B cell (primary cell): ENCODE data around the gene MRPL19. TPM values are rescaled to one million over a fixed set of nuclear protein-coding genes. Genes with fewer than 3 reads are reported as not detected.
"Not testable (repeated sequence)": the region's sequence is repeated elsewhere in the genome, so short reads cannot be mapped to it uniquely, and the experiment has no call there.

Experiments used
- ATAC-seq: fragments of 200-7000 bp; cut with Tn5 transposase; one replicate; pipeline ENCODE4 v1.10.0; 2021; ENCODE audit warnings: low read depth, mild to moderate bottlenecking, moderate number of reproducible peaks, moderate library complexity
- CTCF ChIA-PET: fragments of 350-600 bp; sonication (Branson Sonifier 250); formaldehyde crosslinking; loops from one replicate; lab custom pipeline; 2021; ENCODE audit warnings: antibody characterized with exemption, inconsistent platforms; lab: Charles Lee
- POLR2A ChIA-PET: fragments of 350-600 bp; sonication (Branson Sonifier 250); formaldehyde crosslinking; loops from one replicate; lab custom pipeline; 2021; ENCODE audit warnings: antibody characterized with exemption; lab: Charles Lee
- DNase-seq: peaks from one replicate; pipeline ENCODE4 v3.0.0; 2013
- H2AFZ ChIP-seq: 2 replicates; pipeline ENCODE4 v1.6.1; 2012; ENCODE audit warnings: mild to moderate bottlenecking, low read depth, low read length; ENCODE audit not compliant: insufficient read depth, poor library complexity, severe bottlenecking
- H3K27ac ChIP-seq, 2 donors: 1 replicate in 1 of 2; 2 replicates in 1 of 2; pipeline ENCODE4 v1.5.1; 2012 to 2013; ENCODE audit warnings: low read length in 2 of 2, mild to moderate bottlenecking in 2 of 2, moderate library complexity in 1 of 2
- H3K27me3 ChIP-seq, 4 experiments: fragments of 200-600 bp in 1 of 4; sonication (generic) in 1 of 4; replicated peaks in 1 of 4; 1 replicate in 2 of 4; 2 replicates in 2 of 4; pipeline versions ENCODE4 v1.6.1 to v1.7.0; 2013 to 2016; ENCODE audit warnings: low read length in 3 of 4, mild to moderate bottlenecking in 2 of 4, mixed read lengths in 1 of 4, moderate library complexity in 1 of 4; ENCODE audit not compliant: insufficient read depth in 4 of 4, control insufficient read depth in 3 of 4; ENCODE audit errors: control extremely low read depth in 1 of 4
- H3K36me3 ChIP-seq, 2 experiments: replicated peaks in 1 of 2; 1 replicate in 1 of 2; 2 replicates in 1 of 2; pipeline versions ENCODE4 v1.6.1 to v1.7.1; 2013; ENCODE audit warnings: low read length in 1 of 2; ENCODE audit not compliant: insufficient read depth in 2 of 2, control insufficient read depth in 1 of 2; ENCODE audit errors: control extremely low read depth in 1 of 2, extremely low read depth in 1 of 2
- H3K4me1 ChIP-seq, 2 donors: fragments of 200-600 bp in 1 of 2; sonication (generic) in 1 of 2; 1 replicate in 1 of 2; 2 replicates in 1 of 2; pipeline versions ENCODE4 v1.5.1 to v1.6.1; 2013 to 2017; ENCODE audit warnings: low read length in 2 of 2; ENCODE audit not compliant: control insufficient read depth in 2 of 2, insufficient read depth in 2 of 2
- H3K4me2 ChIP-seq: replicated peaks from 2 replicates; pipeline ENCODE3; 2012; ENCODE audit warnings: mild to moderate bottlenecking, low read depth, low read length; ENCODE audit not compliant: poor library complexity, severe bottlenecking
- H3K4me3 ChIP-seq, 5 experiments: fragments of 200-600 bp in 1 of 5; sonication (generic) in 1 of 5; 1 replicate in 3 of 5; 2 replicates in 2 of 5; pipeline versions ENCODE4 v1.5.1 to v1.7.0; 2011 to 2016; ENCODE audit warnings: low read length in 4 of 5, mild to moderate bottlenecking in 4 of 5, low read depth in 2 of 5, control low read depth in 1 of 5, moderate library complexity in 1 of 5; ENCODE audit not compliant: insufficient read depth in 1 of 5; ENCODE audit errors: control extremely low read depth in 1 of 5, extremely low read depth in 1 of 5
- H3K79me2 ChIP-seq: fragments of 200-600 bp; sonication (generic); one replicate; pipeline ENCODE4 v1.6.0; 2016; ENCODE audit warnings: low read length; ENCODE audit not compliant: control insufficient read depth, insufficient read depth
- H3K9ac ChIP-seq: fragments of 200-600 bp; sonication (generic); 2 replicates; pipeline ENCODE4 v1.6.1; 2017; ENCODE audit warnings: mild to moderate bottlenecking, low read length, moderate library complexity
- H3K9me3 ChIP-seq, 3 donors: one replicate each; pipeline versions ENCODE4 v1.6.1 to v1.7.1; 2013; ENCODE audit warnings: low read length in 2 of 3; ENCODE audit not compliant: control insufficient read depth in 2 of 3, insufficient read depth in 1 of 3; ENCODE audit errors: control extremely low read depth in 1 of 3
- H4K20me1 ChIP-seq: 2 replicates; pipeline ENCODE4 v1.6.0; 2012; ENCODE audit warnings: mild to moderate bottlenecking, low read length; ENCODE audit not compliant: insufficient read depth, control insufficient read depth, poor library complexity, severe bottlenecking
- H3K27ac Mint-ChIP-seq: one replicate; pipeline ENCODE4 v1.8.0; 2021; ENCODE audit warnings: mixed read lengths
- H3K27me3 Mint-ChIP-seq: one replicate; pipeline ENCODE4 v1.8.0; 2021; ENCODE audit warnings: mixed read lengths
- H3K4me1 Mint-ChIP-seq: one replicate; pipeline ENCODE4 v1.8.0; 2021; ENCODE audit warnings: mixed read lengths
- H3K4me3 Mint-ChIP-seq: one replicate; pipeline ENCODE4 v1.8.0; 2021; ENCODE audit warnings: mixed read lengths
- H3K9me3 Mint-ChIP-seq: one replicate; pipeline ENCODE4 v1.8.0; 2022; ENCODE audit warnings: mixed read lengths; ENCODE audit not compliant: insufficient read depth
- EZH2 ChIP-seq: IDR thresholded peaks from 2 replicates; pipeline ENCODE4 v1.6.1; 2012; ENCODE audit warnings: borderline replicate concordance, low read depth, mild to moderate bottlenecking, moderate library complexity, low read length; ENCODE audit not compliant: insufficient read depth, poor library complexity, severe bottlenecking
- WGBS: methylation state at CpG from one replicate; pipeline ENCODE4 v1.1.5; 2013; ENCODE audit warnings: missing lambda C conversion rate; ENCODE audit not compliant: insufficient coverage; 5-methylcytosine and 5-hydroxymethylcytosine counted together
- intact Hi-C: fragments of 100-400 bp; cut with micrococcal nuclease; formaldehyde crosslinking; loops from one replicate; pipeline ENCODE4 v1.10.0; 2022
- polyA plus RNA-seq: library from polyadenylated mRNA; depleted of rRNA; stranded (reverse); fragments of >200 nt; gene quantifications from 2 replicates; pipeline ENCODE4 v1.2.3, GENCODE V29; 2012
- total RNA-seq, 2 donors: library from RNA; stranded (reverse); fragments of 120-200 nt in 1 of 2; gene quantifications; 1 replicate in 1 of 2; 2 replicates in 1 of 2; pipeline versions ENCODE4 v1.2.3 to v1.2.4, GENCODE V29; 2013 to 2022
- TF ChIP-seq, protein P1 (sequence below): fragments of 200-600 bp; IDR thresholded peaks from one replicate; pipeline ENCODE4 v1.8.0; 2022; ENCODE audit warnings: antibody characterized with exemption, mild to moderate bottlenecking

MRPL19 gene
- total and polyA plus RNA-seq, 2 donors (not counting 1 experiment from before 2014, with no cell fraction given): 3.4 to 28.4 TPM

DNA sequence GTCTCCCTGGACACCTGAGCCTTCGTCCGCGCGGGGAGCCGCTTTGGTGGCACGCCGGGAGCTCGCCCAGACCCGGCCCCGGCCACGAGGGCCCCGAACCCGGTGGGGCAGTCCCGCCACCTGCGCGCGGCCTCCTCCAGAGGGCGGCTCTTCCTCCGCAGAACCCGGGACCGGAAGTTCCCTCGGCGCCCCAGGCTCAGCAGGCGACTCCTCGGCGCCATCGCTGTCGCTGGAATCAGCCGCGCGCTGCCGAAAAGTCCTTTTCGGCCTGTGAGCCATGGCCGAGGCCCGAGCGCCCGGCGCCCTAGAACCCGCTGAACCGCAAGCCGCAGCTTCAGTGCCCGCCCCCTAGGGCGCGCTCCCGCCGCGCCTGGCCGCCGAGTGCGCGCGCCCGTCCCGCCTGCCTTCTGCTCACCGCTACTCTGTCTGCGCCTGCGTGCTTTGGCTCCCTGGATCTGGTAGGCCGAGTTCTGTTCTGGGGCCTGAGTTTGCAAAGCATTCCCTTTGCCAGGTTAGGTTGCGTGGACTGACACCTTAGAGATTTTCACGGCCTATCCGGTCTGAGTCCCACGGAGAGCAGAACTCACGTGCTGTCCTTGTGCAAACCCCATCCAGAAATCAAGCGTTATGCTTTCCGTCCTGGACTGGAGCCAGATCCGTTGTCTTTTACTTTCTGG, 64.1 kb downstream of the MRPL19 start, which contains the start of gene GCFC2:
Gene GCFC2, minus strand, starts transcription at position 339 of the 677 bp plus-strand sequence. Its CDS starts 60 bp downstream, at position 279.
- peak within 1 kb of the TSS; percentile 88 for H2AFZ ChIP-seq
- peak within 1 kb of the TSS; percentile 65 to 72 (median 65) for H3K4me3 ChIP-seq

DNA sequence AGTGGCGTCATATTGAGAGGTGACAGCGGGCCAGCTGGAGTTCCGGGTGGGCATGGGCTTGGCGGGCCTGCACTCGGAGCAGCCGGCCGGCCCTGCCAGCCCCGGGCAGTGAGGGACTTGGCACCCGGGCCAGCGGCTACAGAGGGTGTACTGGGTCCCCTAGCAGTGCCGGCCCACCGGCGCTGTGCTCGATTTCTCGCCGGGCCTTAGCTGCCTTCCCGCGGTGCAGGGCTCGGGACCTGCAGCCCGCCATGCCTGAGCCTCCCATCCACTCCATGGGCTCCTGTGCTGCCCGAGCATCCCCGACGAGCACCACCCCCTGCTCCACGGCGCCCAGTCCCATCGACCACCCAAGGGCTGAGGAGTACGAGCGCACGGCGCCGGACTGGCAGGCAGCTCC, 65.0 kb downstream of the MRPL19 start:
- H3K9me3 Mint-ChIP-seq, DNase-seq, H4K20me1 ChIP-seq, H3K9ac ChIP-seq, ATAC-seq, H3K36me3 ChIP-seq, POLR2A ChIA-PET, H3K9me3 ChIP-seq, H3K27me3 ChIP-seq, H3K27me3 Mint-ChIP-seq, H3K27ac Mint-ChIP-seq: not testable (repeated sequence)
- Mint-ChIP-seq H3K4me3 (peak overlapping the region; percentile 87), H3K4me1 (peaks cover 27% of the 10 kb centered on the region)
- Histone ChIP-seq H2AFZ (peak overlapping the region; percentile 88), H3K4me2 (peak overlapping the region; percentile 82), H3K27ac (peak overlapping the region in 1 of 2 donors; percentile 88), H3K4me3 (peak overlapping the region in 1 of 5 experiments; percentile 72), H3K79me2 (peaks cover 18% of the 10 kb centered on the region), H3K4me1 (peaks cover 5 to 14% of the 10 kb centered on the region in 2 donors)
- intact Hi-C loops: loop anchor here (5.0 kb wide), 1 partner anchor 34 kb away; no protein-coding TSS in a partner anchor
- CTCF ChIA-PET: interaction anchor here (2.0 kb wide), 1 partner anchor 71 kb away, joined by 6 read pairs; no protein-coding TSS in a partner anchor
- 98% methylated on average over 13 of the region's 31 CpGs for WGBS

More for the DNA sequence above, 64.1 kb downstream of the MRPL19 start, which contains the start of gene GCFC2:
- CTCF ChIA-PET: interaction anchor here (1.3 to 2.0 kb wide), 3 partner anchors 33 to 70 kb away, joined by 3 to 10 read pairs (median 6); partner anchors contain the start of gene MRPL19
- peak within 1 kb of the TSS; percentile 86 for H3K27ac Mint-ChIP-seq
- DNase-seq (peak; percentile 91), ATAC-seq (peak; percentile 90)
- intact Hi-C loops: loop anchor here (1.0 to 5.0 kb wide), 2 partner anchors 33 to 64 kb away; partner anchors contain the start of gene MRPL19
- Histone ChIP-seq H3K79me2 (peaks cover 18% of the 10 kb centered on the region), H3K9ac (peak within 1 kb of the TSS; percentile 76), H3K36me3 (peaks cover 5 to 6% of the 10 kb centered on the region in 2 experiments), H3K4me1 (peaks cover 5 to 14% of the 10 kb centered on the region in 2 donors), H3K27ac (peak within 1 kb of the TSS; percentile 83 to 88), H3K27me3 (no peaks in the 10 kb centered on the region), H3K9me3 (peaks cover 0 to 4% (median 0%) of the 10 kb centered on the region in 3 donors), H3K4me2 (peak within 1 kb of the TSS; percentile 82), H4K20me1 (no peaks in the 10 kb centered on the region)
- POLR2A ChIA-PET: no interaction called here
- H3K9me3 Mint-ChIP-seq: no peaks in the 10 kb centered on the region
- WGBS: 4% methylated on average over 66 of the region's 66 CpGs
- TF ChIP-seq, protein P1, sequence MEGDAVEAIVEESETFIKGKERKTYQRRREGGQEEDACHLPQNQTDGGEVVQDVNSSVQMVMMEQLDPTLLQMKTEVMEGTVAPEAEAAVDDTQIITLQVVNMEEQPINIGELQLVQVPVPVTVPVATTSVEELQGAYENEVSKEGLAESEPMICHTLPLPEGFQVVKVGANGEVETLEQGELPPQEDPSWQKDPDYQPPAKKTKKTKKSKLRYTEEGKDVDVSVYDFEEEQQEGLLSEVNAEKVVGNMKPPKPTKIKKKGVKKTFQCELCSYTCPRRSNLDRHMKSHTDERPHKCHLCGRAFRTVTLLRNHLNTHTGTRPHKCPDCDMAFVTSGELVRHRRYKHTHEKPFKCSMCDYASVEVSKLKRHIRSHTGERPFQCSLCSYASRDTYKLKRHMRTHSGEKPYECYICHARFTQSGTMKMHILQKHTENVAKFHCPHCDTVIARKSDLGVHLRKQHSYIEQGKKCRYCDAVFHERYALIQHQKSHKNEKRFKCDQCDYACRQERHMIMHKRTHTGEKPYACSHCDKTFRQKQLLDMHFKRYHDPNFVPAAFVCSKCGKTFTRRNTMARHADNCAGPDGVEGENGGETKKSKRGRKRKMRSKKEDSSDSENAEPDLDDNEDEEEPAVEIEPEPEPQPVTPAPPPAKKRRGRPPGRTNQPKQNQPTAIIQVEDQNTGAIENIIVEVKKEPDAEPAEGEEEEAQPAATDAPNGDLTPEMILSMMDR: peak; percentile 51
- TF ChIP-seq EZH2: no peak
- H3K4me1 Mint-ChIP-seq: peaks cover 27% of the 10 kb centered on the region
- H3K4me3 Mint-ChIP-seq: peak within 1 kb of the TSS; percentile 87
- peaks cover 4% of the 10 kb centered on the region for H3K27me3 Mint-ChIP-seq
